K562 (cell line): Measurements from ENCODE around the gene GPR37L1. TPM values are rescaled to one million over a fixed set of nuclear protein-coding genes. Genes with fewer than 3 reads are reported as not detected.

Experiments
- BHLHE40 ChIP-seq: IDR thresholded peaks from 2 replicates; pipeline ENCODE4 v1.6.1; 2011; ENCODE audit warnings: low read length, improper control_type of control experiment
- ETS2 ChIP-seq: IDR thresholded peaks from 2 replicates; pipeline ENCODE4 v1.6.1; 2016; ENCODE audit warnings: borderline replicate concordance, missing genetic modification characterization, mild to moderate bottlenecking, moderate library complexity, missing compliant biosample characterization; ENCODE audit not compliant: poor library complexity, severe bottlenecking
- ETV1 ChIP-seq: fragments of 450-650 bp; conservative IDR thresholded peaks from 2 replicates; pipeline ENCODE4 v1.6.1; 2016; ENCODE audit warnings: missing genetic modification characterization, control low read depth, low read depth, missing compliant biosample characterization
- FOXA3 ChIP-seq, 2 experiments: fragments of 450-650 bp in 1 of 2; sonication (generic) in 1 of 2; formaldehyde crosslinking; IDR thresholded peaks in 1 of 2; conservative IDR thresholded peaks in 1 of 2; 2 replicates each; pipeline versions ENCODE4 v1.4.0 to v1.8.0; 2020 to 2022; ENCODE audit warnings: mild to moderate bottlenecking in 2 of 2, missing genetic modification reagents in 1 of 2
- ID3 ChIP-seq, 2 experiments: fragments of 250-450 bp in 1 of 2; fragments of 450-650 bp in 1 of 2; sonication (Bioruptor Pico) in 1 of 2; IDR thresholded peaks; 2 replicates each; pipeline versions ENCODE4 v1.6.1 to v1.8.0; 2016 to 2021; ENCODE audit warnings: mild to moderate bottlenecking in 2 of 2, moderate library complexity in 2 of 2, missing compliant biosample characterization in 1 of 2, missing genetic modification characterization in 1 of 2
- KLF13 ChIP-seq: fragments of 450-650 bp; IDR thresholded peaks from 2 replicates; pipeline ENCODE4 v1.6.1; 2016; ENCODE audit warnings: missing genetic modification characterization, low read depth, mild to moderate bottlenecking, missing compliant biosample characterization, moderate library complexity, borderline replicate concordance
- LEF1 ChIP-seq: fragments of 450-650 bp; IDR thresholded peaks from 2 replicates; pipeline ENCODE4 v1.6.1; 2016; ENCODE audit warnings: mild to moderate bottlenecking
- MTA2 ChIP-seq: fragments of 450-650 bp; IDR thresholded peaks from 2 replicates; pipeline ENCODE4 v1.6.1; 2016; ENCODE audit warnings: low read depth
- MYNN ChIP-seq, 2 experiments: sonication (generic); formaldehyde crosslinking in 1 of 2; IDR thresholded peaks; 2 replicates each; pipeline versions ENCODE4 v1.5.0 to v1.6.1; 2016 to 2020; ENCODE audit warnings: antibody characterized with exemption in 1 of 2, missing genetic modification reagents in 1 of 2
- PATZ1 ChIP-seq: fragments of 250-450 bp; sonication (Bioruptor Pico); IDR thresholded peaks from 2 replicates; pipeline ENCODE4 v1.5.0; 2020; ENCODE audit warnings: mild to moderate bottlenecking, borderline replicate concordance
- SOX6 ChIP-seq: fragments of 450-650 bp; IDR thresholded peaks from 2 replicates; pipeline ENCODE4 v1.6.1; 2014; ENCODE audit warnings: mild to moderate bottlenecking
- TAF9B ChIP-seq: fragments of 450-650 bp; IDR thresholded peaks from 2 replicates; pipeline ENCODE4 v1.6.1; 2018; ENCODE audit warnings: mild to moderate bottlenecking; ENCODE audit not compliant: partially characterized antibody
- TRIM28 ChIP-seq: fragments of 450-650 bp; IDR thresholded peaks from 2 replicates; pipeline ENCODE4 v1.6.1; 2017
- ZMIZ1 ChIP-seq, 2 experiments: fragments of 150-350 bp in 1 of 2; IDR thresholded peaks; 2 replicates each; pipeline ENCODE4 v1.6.1; 2012 to 2016; ENCODE audit warnings: low read depth in 2 of 2, low read length in 2 of 2, mild to moderate bottlenecking in 1 of 2, moderate library complexity in 1 of 2
- ZNF184 ChIP-seq: sonication (generic); formaldehyde crosslinking; IDR thresholded peaks from 2 replicates; pipeline ENCODE4 v1.5.0; 2020; ENCODE audit warnings: missing genetic modification reagents
- polyA plus RNA-seq, 8 experiments: library from polyadenylated mRNA; depleted of rRNA in 4 of 8; stranded (reverse) in 5 of 8; unstranded in 3 of 8; fragments of >200 nt; fragmentation: Nextera tagmentation in 2 of 8; fragmentation: Illumina TruSeq in 1 of 8; extraction: Ambion mirVana in 2 of 8; extraction: Trizol in 1 of 8; gene quantifications; 2 replicates each; pipeline versions ENCODE4 v1.2.1 to v1.2.3, GENCODE V29; 2011 to 2014; ENCODE audit warnings: inconsistent platforms in 1 of 8, missing spikeins in 1 of 8
- total RNA-seq, 7 experiments: library from RNA; depleted of rRNA in 6 of 7; stranded (reverse); fragments of >200 nt in 6 of 7; fragmentation: Illumina TruSeq in 2 of 7; extraction: Trizol in 2 of 7; gene quantifications; 2 replicates each; pipeline versions ENCODE4 v1.2.1 to v1.2.3, GENCODE V29; 2011 to 2021; ENCODE audit warnings: low replicate concordance in 1 of 7

GPR37L1 gene
- total and polyA plus RNA-seq, 9 of the 15 experiments (the other 6 are each of a cell fraction or from before 2014, with no cell fraction given), result not detected

- TF ChIP-seq PATZ1 (peak; percentile 81; the same call in 1 of the 2 replicates), MYNN (IDR thresholded peaks at IDR 0.05) (peak; percentile 84), MYNN (CRISPR knock-in tag; IDR thresholded peaks at IDR 0.05) (no peak), ETV1 (tag) (peak; percentile 89), KLF13 (tag) (peak; percentile 39; the same call in 1 of the 2 replicates), TRIM28 (no peak), SOX6 (0 out of 2 replicates have a peak, but pooled peaks have one; percentile 49), ZNF184 (CRISPR knock-in tag) (no peak), TAF9B (no peak), FOXA3 (CRISPR knock-in tag; conservative IDR thresholded peaks at IDR 0.05 in 1 of 2, IDR thresholded peaks at IDR 0.05 in 1 of 2) (peak in 1 of 2 experiments; percentile 62; a peak in 1 of 4 replicates), ZMIZ1 (IDR thresholded peaks at IDR 0.05; ENCODE audit: low read depth in 2 of 2, low read length in 2 of 2) (peak in 1 of 2 experiments; percentile 47; a peak in 1 of 4 replicates), ETS2 (tag) (no peak), LEF1 (peak; percentile 21; the same call in 1 of the 2 replicates), MTA2 (peak; percentile 56; the same call in 1 of the 2 replicates), ID3 (CRISPR knock-in tag; IDR thresholded peaks at IDR 0.05) (no peak), ID3 (tag; IDR thresholded peaks at IDR 0.05) (peak; percentile 68), BHLHE40 (peak; percentile 27; the same call in 1 of the 2 replicates)
These were observed 41.7 kb downstream of the GPR37L1 start (continued) for GRCh38 chr1:202164271-202165037.
